NT2/D1 (cell line): ENCODE data around the gene MIF4GD.
A peak's percentile ranks its signal among the peaks of the same experiment; 100 is the strongest.

Experiments
- DNase-seq: peaks from one replicate; pipeline ENCODE4 v3.0.0-alpha.2; 2011; ENCODE audit warnings: low read depth, low spot score
- H3K27me3 ChIP-seq: 2 replicates; pipeline ENCODE4 v1.6.0; 2011; ENCODE audit warnings: mild to moderate bottlenecking; ENCODE audit not compliant: insufficient read length, insufficient read depth
- H3K36me3 ChIP-seq: 2 replicates; pipeline ENCODE4 v1.6.1; 2011; ENCODE audit warnings: mild to moderate bottlenecking, low read length, mixed read lengths; ENCODE audit not compliant: insufficient read depth, insufficient read length
- H3K4me1 ChIP-seq: 2 replicates; pipeline ENCODE4 v1.5.1; 2011; ENCODE audit not compliant: insufficient read depth, insufficient read length
- H3K4me3 ChIP-seq: 2 replicates; pipeline ENCODE4 v1.5.1; 2011; ENCODE audit warnings: low read depth; ENCODE audit not compliant: insufficient read length
- H3K9ac ChIP-seq: 2 replicates; pipeline ENCODE4 v1.6.0; 2011; ENCODE audit warnings: low read depth; ENCODE audit not compliant: insufficient read length
- H3K9me3 ChIP-seq: 2 replicates; pipeline ENCODE4 v1.5.1; 2011; ENCODE audit warnings: mild to moderate bottlenecking, low read length; ENCODE audit not compliant: insufficient read depth
- SUZ12 ChIP-seq: IDR thresholded peaks from 2 replicates; pipeline ENCODE4 v1.6.1; 2011; ENCODE audit not compliant: insufficient read length, insufficient read depth; ENCODE audit errors: extremely low read depth
- YY1 ChIP-seq: IDR thresholded peaks from 2 replicates; pipeline ENCODE4 v1.6.1; 2011; ENCODE audit not compliant: insufficient read length, insufficient read depth
- ZNF274 ChIP-seq: IDR thresholded peaks from 2 replicates; pipeline ENCODE4 v1.6.1; 2011; ENCODE audit warnings: mild to moderate bottlenecking, low read depth, low read length

MIF4GD gene

GRCh38 chr17:75270966-75271232, at the start of gene MIF4GD:
Gene MIF4GD, minus strand, starts transcription at chr17:75271231. Its CDS starts 1,036 bp downstream, at chr17:75270195.
- H3K4me3 ChIP-seq, result peak within 1 kb of the TSS; percentile 84
- DNase-seq, result no peak
- peaks cover 43% of the 10 kb centered on the region for H3K36me3 ChIP-seq
- H3K9ac ChIP-seq, result peak within 1 kb of the TSS; percentile 96
- H3K27me3 ChIP-seq, result peaks cover 13% of the 10 kb centered on the region
- TF ChIP-seq ZNF274, result no peak
- no peak for TF ChIP-seq SUZ12
- TF ChIP-seq YY1, result no peak
- no peaks in the 10 kb centered on the region for H3K9me3 ChIP-seq
- peaks cover 19% of the 10 kb centered on the region for H3K4me1 ChIP-seq

DNA sequence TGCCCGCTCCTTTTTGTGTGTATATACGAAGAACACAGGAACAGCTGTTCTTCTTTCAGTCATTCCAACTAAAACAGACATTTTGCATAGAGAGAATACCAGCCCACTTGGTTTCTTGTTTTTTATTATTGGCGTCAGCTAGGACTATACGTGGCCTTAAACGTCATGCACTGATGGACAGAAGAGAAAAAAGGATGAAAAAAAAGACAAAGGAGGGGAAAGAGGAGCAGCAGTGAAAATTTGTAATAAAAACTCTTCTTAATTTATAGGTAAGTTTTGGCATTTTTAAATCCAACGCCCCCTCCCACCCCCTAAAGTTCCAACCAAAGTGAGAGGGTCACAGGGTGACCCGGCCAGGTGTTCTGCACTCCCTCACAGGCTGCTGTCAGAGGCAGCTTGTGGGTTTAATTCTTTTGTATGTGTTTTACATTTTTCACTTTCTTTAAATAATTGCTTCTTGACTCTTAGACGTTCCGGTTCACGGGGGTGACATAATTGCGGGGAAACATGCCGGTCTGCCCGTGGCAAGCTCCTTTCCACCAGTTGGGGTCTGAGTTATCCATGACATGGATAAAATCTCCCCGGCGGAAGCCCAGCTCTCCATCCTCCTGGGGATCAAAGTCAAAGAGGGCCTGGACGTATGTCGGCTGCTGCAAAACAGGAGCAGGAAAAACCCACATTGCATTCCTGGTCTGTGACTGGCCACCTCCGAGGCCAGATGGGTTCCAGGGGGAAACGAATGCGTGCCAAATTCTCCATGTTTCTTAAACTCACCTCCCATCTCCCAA, 49.1 kb upstream of the MIF4GD start:
- H3K4me1 ChIP-seq, result peaks cover 10% of the 10 kb centered on the region
- H3K9me3 ChIP-seq, result no peaks in the 10 kb centered on the region
- TF ChIP-seq YY1, result no peak
- no peak for TF ChIP-seq ZNF274
- TF ChIP-seq SUZ12, result no peak
- no peak overlapping the region for H3K4me3 ChIP-seq
- peaks cover 51% of the 10 kb centered on the region for H3K36me3 ChIP-seq
- H3K9ac ChIP-seq, result no peak overlapping the region
- no peak for DNase-seq
- H3K27me3 ChIP-seq, result no peaks in the 10 kb centered on the region

GRCh38 chr17:75318615-75319222, 47.7 kb upstream of the MIF4GD start:
- DNase-seq, result no peak
- Histone ChIP-seq H3K9ac (peak overlapping the region; percentile 46), H3K27me3 (no peaks in the 10 kb centered on the region), H3K36me3 (peaks cover 46% of the 10 kb centered on the region), H3K4me3 (no peak overlapping the region), H3K9me3 (no peaks in the 10 kb centered on the region), H3K4me1 (peaks cover 16% of the 10 kb centered on the region)
- TF ChIP-seq SUZ12, result no peak
- TF ChIP-seq ZNF274, result no peak
- TF ChIP-seq YY1, result no peak

GRCh38 chr17:75318211-75318610, 47.2 kb upstream of the MIF4GD start:
- H3K9ac ChIP-seq, result no peak overlapping the region
- DNase-seq, result no peak
- H3K4me3 ChIP-seq, result no peak overlapping the region
- no peaks in the 10 kb centered on the region for H3K9me3 ChIP-seq
- TF ChIP-seq SUZ12, result no peak
- no peak for TF ChIP-seq ZNF274
- H3K4me1 ChIP-seq, result peaks cover 17% of the 10 kb centered on the region
- H3K36me3 ChIP-seq, result peaks cover 43% of the 10 kb centered on the region
- no peaks in the 10 kb centered on the region for H3K27me3 ChIP-seq

GRCh38 chr17:75317671-75318070, 46.6 kb upstream of the MIF4GD start:
- no peak overlapping the region for H3K4me3 ChIP-seq
- peaks cover 41% of the 10 kb centered on the region for H3K36me3 ChIP-seq
- no peak for DNase-seq

DNA sequence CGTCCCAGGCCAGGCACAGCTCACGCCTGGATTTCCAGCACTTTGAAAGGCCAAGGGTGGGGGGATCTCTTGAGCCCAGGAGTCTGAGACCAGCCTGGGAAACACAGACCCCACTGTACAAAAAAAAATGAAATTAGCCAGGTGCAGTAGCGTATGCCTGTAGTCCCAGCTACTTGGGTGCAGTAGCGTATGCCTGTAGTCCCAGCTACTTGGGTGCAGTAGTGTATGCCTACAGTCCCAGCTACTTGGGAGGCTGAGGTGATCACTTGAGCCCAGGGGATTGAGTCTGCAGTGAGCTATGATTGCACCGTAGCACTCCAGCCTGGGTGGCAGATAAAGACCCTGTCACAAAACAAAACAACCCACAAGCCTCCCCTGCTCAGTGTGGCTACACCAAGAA, 45.2 kb upstream of the MIF4GD start:
- H3K4me3 ChIP-seq, result no peak overlapping the region

More at GRCh38 chr17:75317671-75318070, 46.6 kb upstream of the MIF4GD start:
- Histone ChIP-seq H3K4me1 (peaks cover 17% of the 10 kb centered on the region), H3K9me3 (no peaks in the 10 kb centered on the region), H3K9ac (no peak overlapping the region), H3K27me3 (no peaks in the 10 kb centered on the region)
- no peak for TF ChIP-seq SUZ12
- TF ChIP-seq ZNF274, result no peak
- TF ChIP-seq YY1, result no peak

DNA sequence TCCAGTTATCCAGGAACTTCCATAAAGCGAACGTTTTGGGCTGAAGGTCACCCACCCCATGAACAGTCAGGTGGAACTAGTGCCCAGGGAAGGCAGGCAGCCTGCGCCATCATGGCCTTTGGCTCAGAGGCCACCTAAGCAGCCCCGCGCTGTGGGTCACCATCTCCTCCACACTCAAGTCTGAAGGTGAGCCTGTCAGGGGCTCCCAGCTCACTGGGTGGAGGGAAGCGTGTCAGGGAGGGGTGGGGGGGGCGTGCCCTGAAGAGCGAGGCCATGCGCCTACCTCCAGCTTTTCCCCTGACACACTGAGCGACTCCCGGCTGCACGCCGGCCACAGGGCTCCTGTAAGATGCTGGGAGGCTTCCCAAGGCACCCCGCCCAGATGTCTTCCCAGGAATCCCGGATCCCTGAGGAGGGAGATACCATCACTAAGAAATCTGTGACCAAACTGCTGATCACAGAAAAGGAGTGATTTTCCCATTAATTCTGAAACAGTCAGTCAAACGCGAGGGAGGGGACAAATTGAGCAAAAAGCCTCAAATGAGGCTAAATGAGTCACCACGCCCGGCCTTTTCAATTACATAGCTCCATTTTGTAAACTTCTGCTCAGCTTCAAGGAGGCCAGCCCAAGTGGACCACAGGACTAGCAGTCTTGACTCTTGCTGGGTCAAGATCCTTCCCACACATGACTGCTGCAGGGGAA, 44.7 kb upstream of the MIF4GD start:
- no peaks in the 10 kb centered on the region for H3K9me3 ChIP-seq
- no peak overlapping the region for H3K4me3 ChIP-seq
- H3K36me3 ChIP-seq, result peaks cover 25% of the 10 kb centered on the region
- no peak for TF ChIP-seq SUZ12
- no peak for TF ChIP-seq ZNF274
- no peak for TF ChIP-seq YY1
- no peaks in the 10 kb centered on the region for H3K27me3 ChIP-seq
- H3K9ac ChIP-seq, result no peak overlapping the region
- peaks cover 17% of the 10 kb centered on the region for H3K4me1 ChIP-seq
- DNase-seq, result no peak

More for the DNA sequence above, 45.2 kb upstream of the MIF4GD start:
- Histone ChIP-seq H3K9ac (no peak overlapping the region), H3K4me1 (peaks cover 17% of the 10 kb centered on the region), H3K9me3 (no peaks in the 10 kb centered on the region), H3K27me3 (no peaks in the 10 kb centered on the region), H3K36me3 (peaks cover 31% of the 10 kb centered on the region)
- no peak for TF ChIP-seq SUZ12
- TF ChIP-seq YY1, result no peak
- no peak for TF ChIP-seq ZNF274
- DNase-seq, result no peak
